ENCODE data around the gene ATP5PO.

DNA sequence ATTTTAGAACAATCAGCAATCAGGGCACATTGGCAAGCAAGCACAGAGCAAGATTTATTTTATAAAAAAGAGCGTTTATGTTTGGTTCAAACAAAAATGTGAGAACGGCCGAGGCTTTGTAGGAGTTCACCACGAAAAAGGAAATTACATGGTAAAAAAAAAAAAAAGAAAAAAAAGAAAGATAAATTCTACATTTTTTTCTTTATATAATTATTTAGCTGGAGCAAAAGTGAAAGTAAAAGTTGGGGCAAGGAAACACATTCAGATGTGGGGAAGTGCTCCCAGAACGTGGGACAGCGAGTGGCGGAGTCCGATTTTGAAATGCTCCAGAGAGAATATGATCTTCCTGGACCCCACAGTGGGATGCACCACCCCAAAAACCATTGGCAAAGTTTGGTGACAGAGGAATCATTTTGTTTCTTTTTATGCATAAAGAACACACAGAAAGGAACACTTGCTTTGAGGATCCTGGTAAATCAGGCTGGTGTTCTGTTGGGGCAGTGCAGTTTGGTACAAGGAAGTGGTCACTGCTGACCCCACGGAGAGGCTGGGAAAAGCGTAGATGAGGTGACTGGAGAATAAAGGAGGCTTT is 16.3 kb upstream of the ATP5PO start:
- TF ChIP-seq, protein P1, sequence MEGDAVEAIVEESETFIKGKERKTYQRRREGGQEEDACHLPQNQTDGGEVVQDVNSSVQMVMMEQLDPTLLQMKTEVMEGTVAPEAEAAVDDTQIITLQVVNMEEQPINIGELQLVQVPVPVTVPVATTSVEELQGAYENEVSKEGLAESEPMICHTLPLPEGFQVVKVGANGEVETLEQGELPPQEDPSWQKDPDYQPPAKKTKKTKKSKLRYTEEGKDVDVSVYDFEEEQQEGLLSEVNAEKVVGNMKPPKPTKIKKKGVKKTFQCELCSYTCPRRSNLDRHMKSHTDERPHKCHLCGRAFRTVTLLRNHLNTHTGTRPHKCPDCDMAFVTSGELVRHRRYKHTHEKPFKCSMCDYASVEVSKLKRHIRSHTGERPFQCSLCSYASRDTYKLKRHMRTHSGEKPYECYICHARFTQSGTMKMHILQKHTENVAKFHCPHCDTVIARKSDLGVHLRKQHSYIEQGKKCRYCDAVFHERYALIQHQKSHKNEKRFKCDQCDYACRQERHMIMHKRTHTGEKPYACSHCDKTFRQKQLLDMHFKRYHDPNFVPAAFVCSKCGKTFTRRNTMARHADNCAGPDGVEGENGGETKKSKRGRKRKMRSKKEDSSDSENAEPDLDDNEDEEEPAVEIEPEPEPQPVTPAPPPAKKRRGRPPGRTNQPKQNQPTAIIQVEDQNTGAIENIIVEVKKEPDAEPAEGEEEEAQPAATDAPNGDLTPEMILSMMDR (conservative IDR thresholded peaks at IDR 0.05 in 1 of 2, IDR thresholded peaks at IDR 0.05 in 1 of 2; ENCODE audit: extremely low read depth in 1 of 2, insufficient read depth in 1 of 2, low read depth in 1 of 2, low read length in 2 of 2), result no peak
- no peak for TF ChIP-seq EZH2 (IDR thresholded peaks at IDR 0.05; ENCODE audit: borderline replicate concordance, low read length)
